ENCODE results near the gene C6orf163.
"Not testable (repeated sequence)": the region's sequence is repeated elsewhere in the genome, so short reads cannot be mapped to it uniquely, and the experiment has no call there.

C6orf163 gene

DNA sequence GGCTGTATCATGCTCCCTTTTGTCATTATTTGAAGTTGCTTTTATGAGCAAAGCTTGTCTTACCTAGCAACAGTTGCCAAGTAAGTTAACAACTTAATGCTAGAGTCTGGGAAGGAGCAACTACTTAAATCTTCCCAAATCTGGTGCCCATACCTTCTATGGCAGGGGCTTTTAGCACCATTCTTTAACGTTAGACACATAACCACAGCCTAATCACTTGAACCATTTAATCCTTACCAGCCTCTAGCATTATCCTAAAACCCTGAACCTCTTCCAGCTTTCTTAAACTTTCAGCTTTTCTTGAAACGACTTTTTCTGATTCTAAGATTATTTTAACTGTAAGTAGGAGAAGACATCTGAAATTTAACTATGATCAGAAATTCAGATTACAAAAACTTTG lies at the start of gene C6orf163:
C6orf163 (plus strand) TSS at position 83 of the 400 bp plus-strand sequence; CDS start at position 370, 287 bp downstream.
- DNase-seq (ENCODE audit: low spot score), result no peak

DNA sequence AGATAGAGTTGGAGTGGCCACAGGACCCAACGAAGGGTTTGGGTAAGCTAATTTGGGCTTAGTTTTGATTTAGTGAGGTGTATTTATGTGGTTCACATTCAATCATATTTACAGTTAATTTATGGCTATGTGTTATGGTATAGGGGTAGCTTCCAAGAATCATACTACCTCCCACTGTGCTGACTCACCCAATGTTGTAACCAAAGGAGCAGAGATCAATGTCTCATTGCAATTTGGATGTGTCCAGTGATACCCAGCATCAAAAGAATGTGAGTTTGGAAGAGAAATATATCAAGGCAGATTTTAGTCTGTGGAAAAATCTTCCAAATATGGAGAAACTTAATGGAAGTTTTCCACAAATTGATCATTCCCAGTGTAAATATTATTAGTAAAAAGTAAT lies 47.5 kb upstream of the C6orf163 start:
- no peak for DNase-seq (ENCODE audit: low spot score)

GRCh38 chr6:87301277-87301676 lies 43.3 kb upstream of the C6orf163 start:
- DNase-seq (ENCODE audit: low spot score), result not testable (repeated sequence)

DNA sequence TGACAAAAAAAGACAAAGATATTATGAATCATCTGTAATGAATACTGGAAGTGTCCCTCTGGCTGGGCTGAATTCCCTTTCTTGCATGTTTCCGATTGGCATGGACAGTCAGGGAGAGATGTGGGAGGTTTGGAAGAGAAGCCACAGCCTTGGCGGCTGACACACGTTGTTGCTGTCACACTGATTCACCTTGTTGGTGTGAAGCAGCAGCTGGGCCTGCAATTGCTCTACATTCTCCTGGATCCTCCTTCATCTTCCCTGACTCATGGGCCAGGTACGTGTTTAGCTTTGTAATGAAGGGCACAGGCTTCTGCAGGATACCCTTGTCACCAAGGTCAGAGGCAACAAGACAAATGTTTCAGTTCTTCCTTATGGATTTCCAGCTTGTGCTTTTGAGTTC lies 35.6 kb upstream of the C6orf163 start:
- no peak for DNase-seq (ENCODE audit: low spot score)

GRCh38 chr6:87312860-87313259 lies 31.8 kb upstream of the C6orf163 start:
- no peak for DNase-seq (ENCODE audit: low spot score)

GRCh38 chr6:87315071-87315470 lies 29.5 kb upstream of the C6orf163 start:
- DNase-seq (ENCODE audit: low spot score), result no peak

- DNase-seq (ENCODE audit: low spot score), result no peak
These were observed 25.2 kb upstream of the C6orf163 start for GRCh38 chr6:87319271-87319987.

GRCh38 chr6:87322304-87323212 lies 22.1 kb upstream of the C6orf163 start, which contains the start of gene SMIM8:
Gene SMIM8 (plus strand): TSS chr6:87322588. CDS start chr6:87337032, 14,444 bp downstream.
- DNase-seq (ENCODE audit: low spot score), result peak; percentile 87

DNA sequence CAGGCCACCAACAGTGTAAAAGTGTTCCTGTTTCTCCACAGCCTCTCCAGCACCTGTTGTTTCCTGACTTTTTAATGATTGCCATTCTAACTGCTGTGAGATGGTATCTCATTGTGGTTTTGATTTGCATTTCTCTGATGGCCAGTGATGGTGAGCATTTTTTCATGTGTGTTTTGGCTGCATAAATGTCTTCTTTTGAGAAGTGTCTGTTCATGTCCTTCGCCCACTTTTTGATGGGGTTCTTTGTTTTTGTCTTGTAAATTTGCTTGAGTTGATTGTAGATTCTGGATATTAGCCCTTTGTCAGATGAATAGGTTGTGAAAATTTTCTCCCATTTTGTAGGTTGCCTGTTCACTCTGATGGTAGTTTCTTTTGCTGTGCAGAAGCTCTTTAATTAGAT lies 20.7 kb upstream of the C6orf163 start:
- DNase-seq (ENCODE audit: low spot score), result not testable (repeated sequence)

- DNase-seq (ENCODE audit: low spot score), result no peak
These were observed 13.7 kb upstream of the C6orf163 start for GRCh38 chr6:87330961-87331360.

DNA sequence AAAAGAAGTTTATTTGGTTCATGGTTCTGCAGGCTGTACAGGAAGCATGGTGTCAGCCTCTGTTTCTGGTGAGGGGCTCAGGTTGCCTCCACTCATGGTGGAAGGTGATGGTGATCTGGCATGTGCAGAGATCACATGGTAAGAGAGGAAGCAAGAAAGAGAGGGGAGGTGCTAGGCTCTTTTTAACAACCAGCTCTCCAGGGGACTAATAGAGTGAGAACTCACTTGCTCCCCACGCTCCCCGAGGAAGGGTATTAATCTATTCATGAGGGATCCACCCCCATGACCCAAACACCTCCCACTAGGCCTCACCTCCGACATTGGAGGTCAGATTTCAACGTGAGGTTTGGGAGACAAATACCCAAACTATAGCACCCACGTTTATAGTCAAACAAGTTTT lies 11.6 kb upstream of the C6orf163 start:
- DNase-seq (ENCODE audit: low spot score), result no peak

GRCh38 chr6:87333591-87334181 lies 10.9 kb upstream of the C6orf163 start:
- DNase-seq (ENCODE audit: low spot score), result no peak

GRCh38 chr6:87334683-87335082 lies 9.9 kb upstream of the C6orf163 start:
- DNase-seq (ENCODE audit: low spot score), result no peak

GRCh38 chr6:87336367-87336766 lies 8.2 kb upstream of the C6orf163 start:
- DNase-seq (ENCODE audit: low spot score), result no peak

DNA sequence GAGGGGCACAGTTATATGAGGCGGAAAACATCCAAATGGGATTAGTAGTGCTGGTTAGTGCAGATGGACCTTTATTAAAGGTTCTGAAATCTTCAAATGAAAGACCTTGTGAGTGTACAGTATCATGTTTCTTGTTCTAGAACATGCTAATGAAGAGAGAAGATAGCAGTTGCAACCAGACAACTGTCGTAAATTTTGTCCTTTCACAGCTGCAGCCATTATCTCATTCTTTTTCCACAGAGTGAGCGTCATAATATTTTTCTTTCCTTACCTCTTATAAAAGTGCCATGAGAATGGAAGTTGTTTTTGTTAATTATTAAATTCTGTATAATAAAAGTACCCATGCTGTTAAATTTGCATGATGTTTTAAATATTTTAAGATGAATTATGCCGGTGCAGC lies 4.4 kb upstream of the C6orf163 start:
- no peak for DNase-seq (ENCODE audit: low spot score)

DNA sequence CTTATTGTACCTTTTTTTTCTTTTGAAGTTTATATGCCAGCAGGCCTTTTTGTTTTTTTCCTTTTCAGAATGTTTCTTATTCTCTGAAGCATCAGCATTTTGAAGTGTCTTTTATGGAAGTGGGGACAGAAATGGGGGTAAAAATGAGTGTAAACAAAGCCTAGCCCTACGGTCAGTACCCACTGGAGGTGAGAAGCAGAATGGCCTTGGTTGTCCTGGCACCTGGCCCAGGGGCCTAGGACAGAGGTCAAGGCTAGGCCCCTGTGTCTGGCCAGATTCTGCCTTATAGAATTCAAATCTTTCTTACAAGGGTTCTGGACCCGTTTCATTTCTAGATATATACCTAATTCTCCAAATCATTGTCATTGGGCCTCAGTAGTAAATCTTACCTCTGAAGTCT lies 3.5 kb upstream of the C6orf163 start:
- DNase-seq (ENCODE audit: low spot score), result no peak

- DNase-seq (ENCODE audit: low spot score), result no peak
These were observed 2.7 kb upstream of the C6orf163 start for GRCh38 chr6:87341899-87342298.

DNA sequence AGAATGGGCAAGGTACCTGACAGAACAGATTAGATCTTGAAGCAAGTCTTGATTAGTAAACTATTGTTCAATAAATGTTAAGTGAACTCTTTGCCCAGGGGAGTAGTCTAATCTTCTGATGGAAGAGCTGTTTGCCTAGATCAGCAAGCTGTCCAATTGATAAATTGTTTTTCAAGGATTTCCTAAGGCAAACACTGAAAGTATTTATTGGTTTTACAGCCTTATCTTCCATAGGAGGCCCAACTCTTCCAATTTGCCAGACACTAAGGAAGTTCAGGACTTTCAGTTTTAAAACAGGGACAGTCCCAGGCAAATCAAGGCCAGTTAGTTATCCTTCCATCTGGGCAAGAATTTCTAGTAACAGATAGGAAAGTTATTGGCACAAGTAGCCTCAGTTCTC lies 1.8 kb upstream of the C6orf163 start:
- DNase-seq (ENCODE audit: low spot score), result no peak

- DNase-seq (ENCODE audit: low spot score), result no peak
These were observed 2.1 kb downstream of the C6orf163 start for GRCh38 chr6:87346700-87347099.

- no peak for DNase-seq (ENCODE audit: low spot score)
These were observed 5.3 kb downstream of the C6orf163 start for GRCh38 chr6:87349896-87350295.

DNA sequence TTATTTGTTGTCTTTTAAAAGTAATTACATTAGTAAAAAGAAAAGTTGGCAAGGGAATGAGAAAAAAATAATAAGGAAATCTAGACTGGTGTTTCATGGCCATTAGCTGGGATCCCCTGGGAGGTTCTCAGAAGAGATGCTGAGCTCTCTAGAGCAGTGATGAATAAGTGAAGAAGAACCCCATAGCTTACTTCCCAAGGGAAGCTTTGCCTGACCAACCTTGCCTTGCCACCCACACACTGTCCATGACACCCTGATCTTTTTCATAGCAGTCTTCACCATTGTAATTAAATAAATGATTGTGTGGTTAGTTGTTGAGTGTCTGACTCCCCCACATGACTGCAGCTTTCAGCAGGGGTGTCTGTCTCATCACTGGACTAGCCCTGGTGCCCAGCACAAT lies 5.9 kb downstream of the C6orf163 start:
- no peak for DNase-seq (ENCODE audit: low spot score)

GRCh38 chr6:87351583-87351982 lies 7.0 kb downstream of the C6orf163 start:
- no peak for DNase-seq (ENCODE audit: low spot score)

DNA sequence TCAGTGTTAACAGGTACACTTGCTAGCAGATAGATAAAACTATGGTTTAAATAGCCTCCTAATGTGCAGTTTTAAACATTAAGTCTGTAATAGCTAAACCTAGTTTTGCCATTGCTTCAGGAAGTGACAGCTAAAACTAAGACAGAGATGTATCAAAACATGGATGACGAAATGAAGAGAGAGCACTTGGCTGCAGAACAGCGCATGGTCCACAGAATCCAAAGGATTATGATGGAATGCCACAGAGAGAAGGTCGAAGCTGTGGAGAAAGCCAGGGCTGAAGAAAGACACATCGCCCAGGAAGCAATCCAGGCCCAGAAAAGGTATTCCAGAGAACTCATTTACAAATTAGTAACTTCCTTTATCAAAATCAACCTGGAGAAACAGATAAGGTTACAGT lies 11.6 kb downstream of the C6orf163 start:
- DNase-seq (ENCODE audit: low spot score), result no peak

All from NAMALWA (cell line).